ENCODE data around the gene CIAO1.

- TF ChIP-seq POLR2A (IDR thresholded peaks at IDR 0.05; ENCODE audit: low read depth, low read length) (no peak), CTCF (conservative IDR thresholded peaks at IDR 0.05; ENCODE audit: low read depth, low read length) (no peak), MAZ (IDR thresholded peaks at IDR 0.05; ENCODE audit: borderline replicate concordance, low read depth, low read length) (no peak), RCOR1 (IDR thresholded peaks at IDR 0.05; ENCODE audit: insufficient replicate concordance, low read length) (no peak), RAD21 (IDR thresholded peaks at IDR 0.05; ENCODE audit: low read length) (no peak), USF2 (IDR thresholded peaks at IDR 0.05; ENCODE audit: low read depth, low read length) (no peak), BHLHE40 (IDR thresholded peaks at IDR 0.05; ENCODE audit: low read depth, low read length) (no peak), RFX5 (IDR thresholded peaks at IDR 0.05; ENCODE audit: low read depth, low read length) (no peak), ELK1 (IDR thresholded peaks at IDR 0.05; ENCODE audit: borderline replicate concordance, low read depth, low read length) (no peak), MXI1 (IDR thresholded peaks at IDR 0.05; ENCODE audit: borderline replicate concordance, low read depth, low read length) (no peak), NFE2L2 (IDR thresholded peaks at IDR 0.05; ENCODE audit: low read depth, low read length) (no peak), MAFK (IDR thresholded peaks at IDR 0.05; ENCODE audit: low read depth, low read length) (no peak)
Measured at GRCh38 chr2:96274355-96275056, 8.5 kb downstream of the CIAO1 start.

All from IMR-90 (cell line).